Thoracic aorta (tissue), 2 donors: ENCODE data around the gene EMC10. TPM values are rescaled to one million over a fixed set of nuclear protein-coding genes. Genes with fewer than 3 reads are reported as not detected.

Experiments
- ATAC-seq: fragments of 150-250 bp; one replicate; pipeline ENCODE4 v1.8.0; 2017; ENCODE audit warnings: low read depth; ENCODE audit not compliant: insufficient number of reproducible peaks, low FRiP score
- DNase-seq: peaks from one replicate; pipeline ENCODE4 v3.0.0-alpha.2; 2020; ENCODE audit warnings: low spot score
- H3K27ac ChIP-seq, 2 donors: fragments of 200-600 bp; sonication (generic); 1 replicate in 1 of 2; 2 replicates in 1 of 2; pipeline ENCODE4 v1.5.1; 2016; ENCODE audit warnings: mild to moderate bottlenecking in 2 of 2, moderate library complexity in 2 of 2
- H3K27me3 ChIP-seq: fragments of 200-600 bp; sonication (generic); replicated peaks from 2 replicates; pipeline ENCODE4 v1.6.0; 2016; ENCODE audit warnings: mild to moderate bottlenecking; ENCODE audit not compliant: insufficient read depth
- H3K36me3 ChIP-seq: fragments of 200-600 bp; sonication (generic); one replicate; pipeline ENCODE4 v1.5.1; 2016
- H3K4me1 ChIP-seq, 2 donors: fragments of 200-600 bp; sonication (generic); 1 replicate in 1 of 2; 2 replicates in 1 of 2; pipeline versions ENCODE4 v1.5.1 to v1.6.0; 2016; ENCODE audit warnings: low read depth in 2 of 2, mild to moderate bottlenecking in 1 of 2; ENCODE audit not compliant: control insufficient read depth in 1 of 2
- H3K4me3 ChIP-seq: fragments of 200-600 bp; sonication (generic); 2 replicates; pipeline ENCODE4 v1.5.1; 2016; ENCODE audit warnings: mild to moderate bottlenecking
- H3K9me3 ChIP-seq: fragments of 200-600 bp; sonication (generic); 2 replicates; pipeline ENCODE4 v1.5.1; 2016
- total RNA-seq, 2 donors: library from RNA; depleted of rRNA; stranded (reverse); fragments of >200 nt; gene quantifications; one replicate each; pipeline versions ENCODE4 v1.1.0 to v1.2.3, GENCODE V29; 2016
- TF ChIP-seq, protein P1 (sequence below): fragments of 200-600 bp; sonication (generic); IDR thresholded peaks from one replicate; pipeline ENCODE4 v1.5.1; 2019; ENCODE audit warnings: antibody characterized with exemption

The EMC10 gene
- total RNA-seq, 2 donors from 2014 or later = 85.6 to 139 TPM

GRCh38 chr19:50455992-50456391 lies 20.3 kb upstream of the EMC10 start:
- no peaks in the 10 kb centered on the region for H3K36me3 ChIP-seq
- no peaks in the 10 kb centered on the region for H3K4me1 ChIP-seq
- H3K9me3 ChIP-seq = no peaks in the 10 kb centered on the region
- no peak for DNase-seq
- H3K27me3 ChIP-seq = no peaks in the 10 kb centered on the region
- no peak overlapping the region for H3K27ac ChIP-seq
- no peak overlapping the region for H3K4me3 ChIP-seq
- TF ChIP-seq, protein P1, sequence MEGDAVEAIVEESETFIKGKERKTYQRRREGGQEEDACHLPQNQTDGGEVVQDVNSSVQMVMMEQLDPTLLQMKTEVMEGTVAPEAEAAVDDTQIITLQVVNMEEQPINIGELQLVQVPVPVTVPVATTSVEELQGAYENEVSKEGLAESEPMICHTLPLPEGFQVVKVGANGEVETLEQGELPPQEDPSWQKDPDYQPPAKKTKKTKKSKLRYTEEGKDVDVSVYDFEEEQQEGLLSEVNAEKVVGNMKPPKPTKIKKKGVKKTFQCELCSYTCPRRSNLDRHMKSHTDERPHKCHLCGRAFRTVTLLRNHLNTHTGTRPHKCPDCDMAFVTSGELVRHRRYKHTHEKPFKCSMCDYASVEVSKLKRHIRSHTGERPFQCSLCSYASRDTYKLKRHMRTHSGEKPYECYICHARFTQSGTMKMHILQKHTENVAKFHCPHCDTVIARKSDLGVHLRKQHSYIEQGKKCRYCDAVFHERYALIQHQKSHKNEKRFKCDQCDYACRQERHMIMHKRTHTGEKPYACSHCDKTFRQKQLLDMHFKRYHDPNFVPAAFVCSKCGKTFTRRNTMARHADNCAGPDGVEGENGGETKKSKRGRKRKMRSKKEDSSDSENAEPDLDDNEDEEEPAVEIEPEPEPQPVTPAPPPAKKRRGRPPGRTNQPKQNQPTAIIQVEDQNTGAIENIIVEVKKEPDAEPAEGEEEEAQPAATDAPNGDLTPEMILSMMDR = no peak
- ATAC-seq = no peak

DNA sequence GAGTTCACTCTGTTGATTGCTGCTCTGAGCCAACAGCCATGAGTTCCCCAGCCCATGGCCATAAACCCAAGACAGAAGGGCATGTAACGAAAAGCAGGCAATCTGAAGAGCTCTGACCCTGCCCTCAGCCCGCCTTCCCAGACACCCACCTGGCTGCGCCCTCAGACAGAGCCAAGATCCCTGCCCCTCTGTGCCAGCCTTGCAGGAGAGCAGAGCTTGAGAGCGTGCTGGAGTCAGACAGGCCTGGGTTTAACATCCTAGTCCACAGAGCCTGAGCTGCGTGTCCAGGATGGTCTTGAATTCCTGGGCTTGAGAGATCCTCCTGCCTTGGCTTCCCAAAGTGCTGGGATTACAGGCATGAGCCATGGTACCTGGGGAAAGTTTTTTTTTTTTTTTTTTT lies 19.0 kb upstream of the EMC10 start:
- Histone ChIP-seq H3K4me1 (no peaks in the 10 kb centered on the region), H3K27me3 (no peaks in the 10 kb centered on the region), H3K27ac (no peak overlapping the region), H3K36me3 (no peaks in the 10 kb centered on the region), H3K9me3 (no peaks in the 10 kb centered on the region), H3K4me3 (no peak overlapping the region)
- TF ChIP-seq, protein P1 = no peak
- ATAC-seq = no peak
- DNase-seq = no peak

- Histone ChIP-seq H3K36me3 (no peaks in the 10 kb centered on the region), H3K27ac (no peak overlapping the region), H3K4me1 (no peaks in the 10 kb centered on the region), H3K27me3 (no peaks in the 10 kb centered on the region), H3K4me3 (no peak overlapping the region), H3K9me3 (no peaks in the 10 kb centered on the region)
- DNase-seq (no peak), ATAC-seq (no peak)
- TF ChIP-seq, protein P1 = no peak
These were observed 17.8 kb upstream of the EMC10 start for GRCh38 chr19:50458396-50459066.

DNA sequence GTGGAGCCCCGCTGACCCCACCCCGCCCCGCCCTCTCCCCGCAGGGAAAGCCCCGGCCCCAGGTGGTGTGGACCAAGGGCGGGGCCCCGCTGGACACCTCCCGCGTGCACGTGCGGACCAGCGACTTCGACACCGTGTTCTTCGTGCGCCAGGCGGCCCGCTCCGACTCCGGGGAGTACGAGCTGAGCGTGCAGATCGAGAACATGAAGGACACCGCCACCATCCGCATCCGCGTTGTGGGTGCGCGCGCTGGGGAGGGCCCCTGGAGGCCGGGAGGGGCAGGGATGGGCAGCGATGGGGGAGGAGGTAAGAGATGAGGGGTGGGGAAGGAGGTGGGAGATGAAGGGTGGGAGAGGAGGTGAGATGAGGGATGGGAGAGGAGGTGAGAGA lies 17.2 kb upstream of the EMC10 start:
- Histone ChIP-seq H3K9me3 (no peaks in the 10 kb centered on the region), H3K27me3 (no peaks in the 10 kb centered on the region), H3K4me1 (no peaks in the 10 kb centered on the region), H3K4me3 (no peak overlapping the region), H3K27ac (no peak overlapping the region), H3K36me3 (no peaks in the 10 kb centered on the region)
- ATAC-seq = no peak
- TF ChIP-seq, protein P1 = no peak
- DNase-seq = no peak

- no peak for DNase-seq
- no peaks in the 10 kb centered on the region for H3K27me3 ChIP-seq
- TF ChIP-seq, protein P1 = no peak
- H3K4me1 ChIP-seq = no peaks in the 10 kb centered on the region
- no peak for ATAC-seq
- no peak overlapping the region for H3K27ac ChIP-seq
- no peaks in the 10 kb centered on the region for H3K36me3 ChIP-seq
- no peaks in the 10 kb centered on the region for H3K9me3 ChIP-seq
- H3K4me3 ChIP-seq = no peak overlapping the region
These were observed 16.7 kb upstream of the EMC10 start for GRCh38 chr19:50459638-50460037.
